ENCODE data around the gene AOX1.
"Not testable (repeated sequence)": the region's sequence is repeated elsewhere in the genome, so short reads cannot be mapped to it uniquely, and the experiment has no call there.

Gene AOX1

DNA sequence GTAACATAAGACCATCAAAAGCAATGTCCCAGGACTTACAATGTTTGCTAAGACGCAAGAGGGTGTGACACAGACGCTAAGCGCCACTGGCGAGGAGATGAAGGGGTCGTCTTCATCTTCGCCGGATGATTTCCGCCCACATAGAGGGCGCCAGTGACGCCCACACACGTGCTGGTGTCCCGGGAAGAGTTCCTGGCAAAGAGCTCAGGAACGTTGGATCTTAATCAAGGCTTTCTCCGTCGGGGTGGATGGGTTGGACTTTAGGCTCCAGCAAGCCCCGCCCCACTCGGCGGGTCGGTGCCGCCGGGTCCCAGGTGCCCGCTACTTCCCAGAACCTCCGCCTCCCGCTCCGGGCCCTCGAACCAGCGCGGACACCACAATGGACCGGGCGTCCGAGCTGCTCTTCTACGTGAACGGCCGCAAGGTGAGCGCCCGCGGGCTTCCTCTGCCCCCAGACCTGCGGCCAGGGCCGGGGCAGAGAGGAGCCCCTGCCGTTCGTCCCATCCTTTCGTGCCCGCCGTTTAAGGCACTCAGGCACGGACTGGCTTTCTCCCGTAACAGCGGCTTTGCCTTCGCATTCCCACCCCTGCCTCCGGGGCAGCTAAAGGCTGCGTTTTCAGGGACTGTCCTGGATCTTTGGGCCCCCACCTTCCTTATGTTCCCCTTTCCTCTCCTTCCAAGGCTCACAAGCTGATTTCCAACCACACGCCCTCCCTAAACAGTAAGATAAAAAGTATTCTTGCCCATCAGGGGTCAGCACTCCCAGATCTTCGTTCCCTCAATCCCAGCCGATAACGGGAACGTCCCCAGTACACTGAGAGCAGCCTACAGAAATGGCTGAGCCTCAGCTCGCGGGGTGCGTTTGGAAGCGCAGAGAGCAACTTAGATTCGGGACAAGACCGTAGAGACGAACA is at the start of gene AOX1:
Gene AOX1 (plus strand): TSS at position 285 of the 914 bp plus-strand sequence. CDS start 95 bp downstream, at position 380.
- DNase-seq (ENCODE audit: low read depth) = no peak

- DNase-seq (ENCODE audit: low read depth) = no peak
Observed at GRCh38 chr2:200538139-200538538, 47.7 kb upstream of the AOX1 start.

DNA sequence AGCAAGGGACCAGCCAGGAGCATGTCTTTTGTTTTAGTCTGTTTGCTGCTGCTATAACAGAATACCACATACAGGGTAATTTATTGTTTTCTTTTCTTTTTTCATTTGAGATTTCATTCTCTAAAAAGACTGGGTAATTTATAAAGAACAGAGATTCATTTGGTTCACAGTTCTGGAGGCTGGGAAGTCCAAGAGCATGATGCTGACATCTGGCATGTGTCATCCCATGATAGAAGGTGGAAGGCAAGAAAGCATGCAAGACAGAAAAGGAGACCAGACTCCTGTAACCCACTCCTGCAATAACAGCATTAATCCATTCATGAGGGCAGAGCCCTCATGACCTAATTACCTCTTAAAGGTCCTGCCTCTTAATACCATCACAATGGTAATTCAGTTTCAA is 45.0 kb upstream of the AOX1 start:
- DNase-seq (ENCODE audit: low read depth) = no peak

- not testable (repeated sequence) for DNase-seq (ENCODE audit: low read depth)
Observed at GRCh38 chr2:200566596-200566995, 19.2 kb upstream of the AOX1 start.

GRCh38 chr2:200567932-200568331 is 17.9 kb upstream of the AOX1 start:
- no peak for DNase-seq (ENCODE audit: low read depth)

DNA sequence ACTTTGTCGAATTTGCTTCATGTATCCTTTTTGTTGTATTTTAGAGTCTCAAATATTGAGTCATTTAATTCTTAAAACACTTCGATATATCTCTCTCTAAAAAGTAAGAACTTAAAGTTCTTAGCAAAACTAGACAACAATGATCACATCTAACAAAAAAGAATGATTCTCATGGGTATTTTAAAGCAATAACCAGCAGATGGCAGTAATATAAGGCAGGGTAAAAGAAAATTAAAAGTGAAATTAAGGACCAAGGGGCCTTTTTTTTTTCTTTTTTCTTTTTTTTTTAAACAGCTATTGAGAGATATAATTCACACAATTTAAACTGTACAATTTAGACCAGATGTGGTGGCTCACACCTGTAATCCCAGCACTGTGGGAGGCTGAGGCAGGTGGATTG is 9.9 kb upstream of the AOX1 start:
- DNase-seq (ENCODE audit: low read depth) = no peak

- no peak for DNase-seq (ENCODE audit: low read depth)
Observed at GRCh38 chr2:200577027-200577426, 8.8 kb upstream of the AOX1 start.

- DNase-seq (ENCODE audit: low read depth) = no peak
Observed at GRCh38 chr2:200578778-200579177, 7.0 kb upstream of the AOX1 start.

GRCh38 chr2:200584639-200585038 is 1.2 kb upstream of the AOX1 start:
- no peak for DNase-seq (ENCODE audit: low read depth)

- DNase-seq (ENCODE audit: low read depth) = no peak
Observed at GRCh38 chr2:200585340-200585729, 479 bp upstream of the AOX1 start.

DNA sequence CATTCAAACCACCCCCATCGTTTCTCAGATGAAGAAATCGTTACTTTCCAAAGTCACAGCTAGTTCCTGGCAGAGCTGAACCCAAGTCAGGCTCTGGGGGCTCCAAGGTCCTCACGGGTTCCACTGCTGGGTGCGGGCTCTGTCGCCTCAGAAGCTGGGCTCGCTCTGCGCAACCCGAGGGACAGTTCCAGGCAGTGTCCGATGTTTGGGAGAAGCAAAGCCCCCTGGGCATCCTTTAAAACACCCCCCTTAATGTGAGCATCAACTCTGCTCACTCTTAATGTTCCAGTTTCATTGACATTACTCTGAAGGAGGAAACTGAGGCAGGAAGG is 796 bp downstream of the AOX1 start:
- no peak for DNase-seq (ENCODE audit: low read depth)

GRCh38 chr2:200587007-200587616 is 1.3 kb downstream of the AOX1 start:
- DNase-seq (ENCODE audit: low read depth) = no peak

DNA sequence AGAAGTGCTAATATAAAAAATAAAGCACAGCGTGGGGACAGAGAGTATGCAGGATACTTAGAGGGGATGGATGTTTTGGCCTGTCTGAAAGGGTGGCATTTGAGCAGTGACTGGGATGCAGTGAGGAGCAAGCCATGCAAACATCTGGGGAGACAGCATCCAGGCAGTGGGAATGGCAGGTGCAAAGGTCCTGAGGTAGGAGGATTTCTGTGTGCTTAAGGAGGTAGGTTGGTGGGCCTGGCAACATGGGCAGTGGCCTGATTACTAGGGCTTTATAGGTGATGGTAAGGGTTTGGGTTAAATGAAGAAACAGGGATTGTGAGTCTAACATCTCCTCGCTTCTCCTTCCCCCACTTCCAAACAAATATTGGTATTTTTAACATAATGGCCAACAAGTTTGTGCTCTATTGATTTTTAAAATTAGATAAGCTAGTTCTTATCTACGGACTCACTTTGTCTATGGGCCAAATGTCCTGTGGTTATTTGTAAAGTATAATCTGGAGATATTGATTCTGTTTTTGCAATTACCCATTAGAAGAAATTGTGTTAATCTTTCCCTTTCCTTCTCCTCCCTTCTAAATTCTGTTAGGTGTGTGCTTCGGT is 2.4 kb downstream of the AOX1 start:
- no peak for DNase-seq (ENCODE audit: low read depth)

DNA sequence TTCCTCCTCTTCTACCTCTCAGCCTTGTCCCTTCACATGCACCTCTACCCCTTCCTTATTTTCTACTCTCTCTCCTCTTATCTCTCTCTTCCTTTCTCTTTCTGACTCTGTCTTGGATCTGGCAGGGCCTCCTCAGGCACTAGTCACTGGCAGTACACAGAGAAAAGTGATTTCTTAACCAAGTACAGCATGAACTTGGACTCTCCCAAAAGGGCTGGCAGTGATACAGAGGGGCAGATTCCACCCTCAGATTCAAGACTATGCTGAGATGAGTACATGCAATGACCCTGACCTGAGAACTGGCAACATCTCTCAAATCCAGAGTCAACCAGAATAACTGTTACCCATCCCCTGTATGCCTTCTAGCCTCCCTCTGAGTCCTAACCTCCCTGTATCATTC is 4.3 kb downstream of the AOX1 start:
- no peak for DNase-seq (ENCODE audit: low read depth)

GRCh38 chr2:200591308-200591707 is 5.5 kb downstream of the AOX1 start:
- DNase-seq (ENCODE audit: low read depth) = no peak

DNA sequence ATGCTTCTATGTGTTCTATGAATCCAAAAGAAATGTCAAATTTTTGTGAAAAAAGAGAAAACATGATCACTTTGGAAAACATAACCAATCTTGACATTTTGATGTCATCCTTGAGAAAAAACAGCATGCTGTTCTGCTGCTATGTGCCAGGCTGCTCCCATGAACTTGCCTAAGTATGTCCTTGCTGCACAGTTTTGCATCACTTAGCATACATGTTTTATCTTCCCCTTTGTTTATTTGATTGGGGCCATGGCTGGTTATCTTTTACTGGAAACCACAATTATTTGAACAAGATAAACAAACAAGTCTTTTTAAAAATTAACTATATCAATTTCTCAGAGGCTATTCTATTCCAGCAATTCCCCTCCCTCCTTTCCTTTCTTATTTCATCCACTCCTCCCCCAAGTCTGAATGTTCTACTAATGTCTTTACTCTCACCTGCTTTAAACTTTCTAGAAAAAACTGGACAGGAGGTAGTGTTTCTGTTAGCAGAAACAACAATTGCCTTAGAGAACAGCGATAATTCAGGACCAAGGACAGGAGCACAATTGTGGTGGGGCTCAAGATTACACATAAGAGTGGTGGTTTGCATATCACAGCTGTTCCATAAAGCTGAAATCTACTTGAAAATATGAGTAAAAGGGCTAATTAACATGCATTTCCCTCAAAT is 6.7 kb downstream of the AOX1 start:
- DNase-seq (ENCODE audit: low read depth) = no peak

DNA sequence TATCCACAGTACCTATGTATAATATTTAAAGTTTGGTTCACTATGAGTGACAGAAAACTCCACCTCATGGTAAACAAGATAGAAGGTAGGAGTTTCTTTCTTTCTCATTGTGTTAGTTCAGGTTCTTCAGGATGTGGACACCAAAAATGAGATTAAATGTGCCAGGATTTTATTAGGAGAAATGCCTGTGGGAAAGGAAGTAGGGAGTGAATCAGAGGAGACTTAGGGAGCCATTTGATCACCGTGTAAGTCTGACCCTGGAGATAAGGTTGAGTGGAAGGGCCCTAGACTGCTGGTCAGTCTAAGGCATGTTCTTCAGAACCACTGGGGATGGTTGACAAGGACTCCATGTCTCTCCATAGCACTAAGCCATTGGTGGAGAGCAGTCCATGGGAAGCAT is 8.1 kb downstream of the AOX1 start:
- DNase-seq (ENCODE audit: low read depth) = no peak

- DNase-seq (ENCODE audit: low read depth) = no peak
Observed at GRCh38 chr2:200595913-200596312, 10.1 kb downstream of the AOX1 start.

GRCh38 chr2:200596774-200597570 is 11.2 kb downstream of the AOX1 start:
- no peak for DNase-seq (ENCODE audit: low read depth)

DNA sequence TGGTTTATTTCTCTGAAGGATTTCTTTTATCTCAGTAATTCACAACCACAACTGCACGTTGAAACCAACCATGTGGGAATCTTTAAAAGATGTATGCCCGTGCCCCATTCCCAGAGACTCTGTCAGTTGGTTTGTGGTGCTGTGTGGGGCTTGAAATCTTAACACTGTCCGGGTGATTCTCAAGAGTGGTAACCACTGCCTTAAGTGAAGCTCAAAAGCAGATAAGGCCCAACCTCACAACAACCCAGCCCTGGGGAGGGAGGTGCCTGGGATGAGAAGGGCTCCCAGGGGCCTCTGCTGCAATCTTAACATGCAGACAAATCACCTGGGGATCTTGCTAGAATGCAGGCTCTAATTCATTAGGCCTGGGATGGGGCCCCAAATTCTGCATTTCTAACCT is 13.4 kb downstream of the AOX1 start:
- DNase-seq (ENCODE audit: low read depth) = no peak

DNA sequence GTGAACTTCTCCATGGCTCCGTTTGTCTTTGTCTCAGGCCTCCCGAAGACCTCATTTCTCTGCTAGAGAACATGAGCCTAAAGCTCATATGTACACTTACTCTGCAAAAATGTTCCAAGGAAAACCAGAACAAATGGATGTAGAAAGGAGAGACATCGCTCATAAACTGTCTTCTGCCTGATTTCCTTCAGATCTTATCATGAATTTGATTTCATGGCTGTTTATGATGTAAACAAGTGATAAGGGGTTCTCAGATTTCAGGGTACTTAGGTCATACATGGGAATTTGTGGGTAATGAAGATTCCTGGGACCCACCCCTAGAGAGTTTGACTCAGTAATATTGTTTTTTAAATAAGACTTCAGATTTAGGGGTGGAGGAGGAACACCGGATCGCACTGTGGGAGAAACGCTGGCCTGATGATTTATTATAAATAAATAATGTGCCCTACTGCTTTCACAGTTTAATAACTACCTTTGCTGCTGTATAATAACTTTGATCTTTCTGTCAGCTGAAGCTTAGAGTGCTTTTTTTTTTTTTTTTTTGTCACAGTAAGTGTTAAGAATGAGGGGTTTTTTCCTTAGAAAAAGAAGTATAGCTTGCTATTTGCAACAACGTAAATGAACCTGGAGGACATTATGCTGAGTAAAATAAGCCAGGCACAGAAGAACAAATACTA is 14.9 kb downstream of the AOX1 start:
- DNase-seq (ENCODE audit: low read depth) = no peak
